Daoy (cell line): Measurements from ENCODE around the gene NEK3. TPM values are rescaled to one million over a fixed set of nuclear protein-coding genes. Genes with fewer than 3 reads are reported as not detected.
A peak's percentile ranks its signal among the peaks of the same experiment; 100 is the strongest.
"Not testable (repeated sequence)": the region's sequence is repeated elsewhere in the genome, so short reads cannot be mapped to it uniquely, and the experiment has no call there.

Experiments used
- DNase-seq: peaks from one replicate; pipeline ENCODE4 v3.0.0-alpha.2; 2015; ENCODE audit warnings: low read depth
- total RNA-seq: library from RNA; depleted of rRNA; stranded (reverse); fragments of >200 nt; shearing (Covaris generic); gene quantifications from 2 replicates; pipeline ENCODE4 v1.2.3, GENCODE V29; 2014; rRNA removed

Gene NEK3
- total RNA-seq = 17.1 and 17.8 TPM in 2 replicates

GRCh38 chr13:52159159-52159982 lies at the start of gene NEK3:
NEK3 (minus strand) TSS chr13:52159597; CDS start chr13:52156191, 3,406 bp downstream.
- peak; percentile 57 for DNase-seq

- not testable (repeated sequence) for DNase-seq
These were observed 49.0 kb upstream of the NEK3 start for GRCh38 chr13:52208384-52208783.

GRCh38 chr13:52207896-52208295 lies 48.5 kb upstream of the NEK3 start:
- DNase-seq = not testable (repeated sequence)

- not testable (repeated sequence) for DNase-seq
These were observed 47.9 kb upstream of the NEK3 start for GRCh38 chr13:52207337-52207736.

GRCh38 chr13:52204546-52204945 lies 45.1 kb upstream of the NEK3 start:
- not testable (repeated sequence) for DNase-seq

GRCh38 chr13:52203864-52204263 lies 44.5 kb upstream of the NEK3 start:
- peak; percentile 17 for DNase-seq

GRCh38 chr13:52202506-52202905 lies 43.1 kb upstream of the NEK3 start:
- not testable (repeated sequence) for DNase-seq

GRCh38 chr13:52201439-52202193 lies 42.2 kb upstream of the NEK3 start:
- DNase-seq = peak; percentile 21

GRCh38 chr13:52195401-52195837 lies 36.0 kb upstream of the NEK3 start:
- no peak for DNase-seq

- peak; percentile 81 for DNase-seq
These were observed 34.9 kb upstream of the NEK3 start for GRCh38 chr13:52194184-52194868.

- DNase-seq = not testable (repeated sequence)
These were observed 34.3 kb upstream of the NEK3 start for GRCh38 chr13:52193587-52194183.

GRCh38 chr13:52187424-52188187 lies 28.2 kb upstream of the NEK3 start:
- peak; percentile 40 for DNase-seq

- DNase-seq = no peak
These were observed 27.6 kb upstream of the NEK3 start for GRCh38 chr13:52187029-52187423.

- not testable (repeated sequence) for DNase-seq
These were observed 22.0 kb upstream of the NEK3 start for GRCh38 chr13:52181316-52181954.

- DNase-seq = no peak
These were observed 20.5 kb upstream of the NEK3 start for GRCh38 chr13:52179925-52180324.

- DNase-seq = no peak
These were observed 17.9 kb upstream of the NEK3 start for GRCh38 chr13:52177276-52177675.

- DNase-seq = not testable (repeated sequence)
These were observed 14.6 kb upstream of the NEK3 start for GRCh38 chr13:52173970-52174369.

- no peak for DNase-seq
These were observed 14.0 kb upstream of the NEK3 start for GRCh38 chr13:52173373-52173772.

GRCh38 chr13:52171686-52172085 lies 12.3 kb upstream of the NEK3 start:
- not testable (repeated sequence) for DNase-seq

- DNase-seq = not testable (repeated sequence)
These were observed 11.5 kb upstream of the NEK3 start for GRCh38 chr13:52170828-52171391.
